Measurements from ENCODE around the gene UBE3B.

Gene UBE3B

DNA sequence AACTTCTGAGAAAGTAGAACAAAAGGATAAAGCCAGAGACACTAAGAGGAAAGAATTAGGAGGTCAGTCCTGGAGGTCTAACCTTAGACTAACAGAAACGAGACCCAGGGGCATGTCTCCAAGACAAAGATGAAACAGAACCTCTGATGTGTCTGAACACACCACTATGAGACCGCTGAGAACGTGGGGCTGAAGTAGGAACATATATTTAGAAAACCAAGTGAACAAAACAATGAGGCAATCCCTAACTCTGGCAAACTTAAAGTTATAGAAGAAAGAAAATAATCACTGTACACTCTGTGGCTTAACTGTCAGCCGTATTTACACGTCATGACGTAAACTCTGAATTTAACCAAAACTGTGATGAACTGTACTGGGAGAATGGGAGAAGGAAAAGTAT lies 18.2 kb upstream of the UBE3B start:
- H2AK5ac ChIP-seq (ENCODE audit: low read length, severe bottlenecking) = peak overlapping the region; percentile 87
- H3K14ac ChIP-seq (ENCODE audit: low read length in 2 of 2) = no peak overlapping the region
- H4K8ac ChIP-seq (ENCODE audit: low read length) = no peak overlapping the region
- peak overlapping the region in 1 of 2 experiments; percentile 66 for H3K4ac ChIP-seq (ENCODE audit: low read depth in 1 of 2, low read length in 2 of 2)
- peaks cover 47% of the 10 kb centered on the region for H3K4me1 ChIP-seq (ENCODE audit: control insufficient read depth, insufficient read depth, low read depth, low read length)
- 41% methylated on average over 6 of the region's 6 CpGs for WGBS
- no peak overlapping the region for H2AFZ ChIP-seq (ENCODE audit: low read depth, low read length)
- H2BK5ac ChIP-seq (ENCODE audit: low read depth, low read length, poor library complexity, severe bottlenecking) = no peak overlapping the region
- H3K36me3 ChIP-seq (ENCODE audit: control insufficient read depth in 1 of 2, insufficient read depth in 2 of 2, low read depth in 1 of 2, low read length in 2 of 2) = peaks cover 31 to 49% of the 10 kb centered on the region in 2 experiments
- no peak overlapping the region for H3K23ac ChIP-seq (ENCODE audit: low read length in 2 of 2)
- peak overlapping the region; percentile 82 for H3K9ac ChIP-seq (ENCODE audit: low read length)
- H2BK120ac ChIP-seq (ENCODE audit: low read depth, low read length) = no peak overlapping the region
- H2BK12ac ChIP-seq (ENCODE audit: low read length in 2 of 2) = no peak overlapping the region
- H3K4me2 ChIP-seq (ENCODE audit: low read length, poor library complexity, severe bottlenecking) = no peak overlapping the region
- peak overlapping the region; percentile 100 for H3K27ac ChIP-seq (ENCODE audit: low read length, poor library complexity, severe bottlenecking)
- DNase-seq = peak; percentile 72
- peaks cover 8% of the 10 kb centered on the region for H3K79me1 ChIP-seq (replicated peaks; ENCODE audit: low read length, poor library complexity, severe bottlenecking)
- H3K27me3 ChIP-seq (ENCODE audit: control insufficient read depth in 1 of 2, insufficient read depth in 1 of 2, low read length in 2 of 2) = no peaks in the 10 kb centered on the region
- H2BK15ac ChIP-seq (ENCODE audit: low read depth, poor library complexity, severe bottlenecking) = no peak overlapping the region
- H3K18ac ChIP-seq (ENCODE audit: low read depth in 1 of 2, low read length in 2 of 2) = peak overlapping the region in 1 of 2 experiments; percentile 78
- H4K91ac ChIP-seq (ENCODE audit: low read length) = no peak overlapping the region
- H3K4me3 ChIP-seq (ENCODE audit: insufficient read depth in 1 of 2, low read depth in 1 of 2, low read length in 2 of 2) = no peak overlapping the region
- H3K9me3 ChIP-seq (ENCODE audit: control insufficient read depth, low read length) = no peaks in the 10 kb centered on the region

DNA sequence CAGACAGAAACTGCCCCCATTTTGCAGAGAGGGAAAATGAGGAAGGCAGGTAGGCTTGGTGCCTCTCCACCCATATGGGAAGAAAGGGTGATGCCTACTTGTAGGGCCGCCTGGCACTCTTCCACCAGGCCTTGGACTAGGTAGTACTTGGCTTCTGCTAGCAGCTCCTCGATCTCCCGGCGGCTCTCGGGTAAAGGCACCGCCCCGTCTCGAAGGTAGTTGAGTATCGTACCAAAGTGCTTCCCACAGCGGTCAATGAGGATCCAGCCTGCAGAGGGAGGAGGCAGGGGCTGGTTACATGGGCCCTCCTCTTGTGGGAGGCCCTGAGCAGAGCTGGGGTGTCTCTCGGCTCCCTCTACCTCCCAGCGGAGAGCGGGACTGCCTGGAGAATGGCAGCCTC lies 16.9 kb upstream of the UBE3B start:
- H3K4me3 ChIP-seq (ENCODE audit: insufficient read depth in 1 of 2, low read depth in 1 of 2, low read length in 2 of 2) = peak overlapping the region in 1 of 2 experiments; percentile 12
- H3K9ac ChIP-seq (ENCODE audit: low read length) = peak overlapping the region; percentile 95
- H2BK15ac ChIP-seq (ENCODE audit: low read depth, poor library complexity, severe bottlenecking) = peak overlapping the region; percentile 99
- H3K27ac ChIP-seq (ENCODE audit: low read length, poor library complexity, severe bottlenecking) = peak overlapping the region; percentile 100
- no peaks in the 10 kb centered on the region for H3K9me3 ChIP-seq (ENCODE audit: control insufficient read depth, low read length)
- peak overlapping the region; percentile 77 for H2AK5ac ChIP-seq (ENCODE audit: low read length, severe bottlenecking)
- WGBS = 96% methylated on average over 13 of the region's 13 CpGs
- H3K36me3 ChIP-seq (ENCODE audit: control insufficient read depth in 1 of 2, insufficient read depth in 2 of 2, low read depth in 1 of 2, low read length in 2 of 2) = peaks cover 31 to 45% of the 10 kb centered on the region in 2 experiments
- peak overlapping the region; percentile 92 to 98 for H2BK12ac ChIP-seq (ENCODE audit: low read length in 2 of 2)
- peak overlapping the region; percentile 88 for H4K8ac ChIP-seq (ENCODE audit: low read length)
- H3K4me2 ChIP-seq (ENCODE audit: low read length, poor library complexity, severe bottlenecking) = no peak overlapping the region
- H3K4me1 ChIP-seq (ENCODE audit: control insufficient read depth, insufficient read depth, low read depth, low read length) = peaks cover 47% of the 10 kb centered on the region
- H3K79me1 ChIP-seq (replicated peaks; ENCODE audit: low read length, poor library complexity, severe bottlenecking) = peaks cover 5% of the 10 kb centered on the region
- DNase-seq = no peak
- peak overlapping the region; percentile 61 to 81 for H3K4ac ChIP-seq (ENCODE audit: low read depth in 1 of 2, low read length in 2 of 2)
- peak overlapping the region; percentile 95 for H2BK120ac ChIP-seq (ENCODE audit: low read depth, low read length)
- peak overlapping the region in 1 of 2 experiments; percentile 84 for H3K23ac ChIP-seq (ENCODE audit: low read length in 2 of 2)
- H3K14ac ChIP-seq (ENCODE audit: low read length in 2 of 2) = peak overlapping the region in 1 of 2 experiments; percentile 58
- peak overlapping the region; percentile 96 for H4K91ac ChIP-seq (ENCODE audit: low read length)
- H2BK5ac ChIP-seq (ENCODE audit: low read depth, low read length, poor library complexity, severe bottlenecking) = no peak overlapping the region
- H2AFZ ChIP-seq (ENCODE audit: low read depth, low read length) = no peak overlapping the region
- no peaks in the 10 kb centered on the region for H3K27me3 ChIP-seq (ENCODE audit: control insufficient read depth in 1 of 2, insufficient read depth in 1 of 2, low read length in 2 of 2)
- H3K18ac ChIP-seq (ENCODE audit: low read depth in 1 of 2, low read length in 2 of 2) = peak overlapping the region; percentile 64 to 88

DNA sequence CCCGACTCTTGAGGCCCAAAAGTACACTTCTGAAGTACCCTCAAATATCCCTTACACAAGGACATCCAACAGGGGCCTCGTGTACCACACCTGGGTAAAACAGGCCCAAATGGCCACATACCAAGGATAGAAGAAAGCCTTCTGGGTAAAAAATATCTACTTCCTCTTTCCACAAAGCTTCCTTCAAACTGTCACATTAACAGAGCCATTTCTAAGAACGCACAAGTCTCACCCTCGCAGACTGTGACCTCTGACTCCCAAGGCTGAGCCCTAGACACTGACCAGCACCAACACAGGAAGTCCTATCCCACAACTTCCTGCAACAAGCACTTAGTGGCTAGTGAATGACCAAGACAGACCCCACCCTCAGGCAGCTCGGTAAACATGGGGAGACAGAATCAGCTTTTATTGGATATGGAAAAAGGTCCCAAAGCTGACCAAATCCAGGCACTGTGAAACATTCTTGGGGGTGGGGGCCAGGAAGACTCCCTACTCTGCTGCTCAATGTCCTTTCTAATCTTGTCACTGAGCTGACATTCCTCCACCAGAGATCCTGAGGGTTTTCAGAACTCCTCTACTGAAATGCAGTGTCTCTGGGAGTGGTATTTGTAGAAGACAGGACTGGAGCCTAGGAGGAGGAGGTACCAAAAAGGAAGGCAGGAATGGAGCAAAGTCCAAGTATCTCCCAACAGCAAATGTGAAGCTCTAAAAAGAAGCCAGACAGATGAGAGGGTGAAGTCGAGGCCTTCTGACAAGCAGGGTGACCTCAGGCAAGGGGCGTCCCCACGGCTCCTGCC lies 16.2 kb upstream of the UBE3B start:
- H3K79me1 ChIP-seq (replicated peaks; ENCODE audit: low read length, poor library complexity, severe bottlenecking) = peaks cover 5% of the 10 kb centered on the region
- no peaks in the 10 kb centered on the region for H3K27me3 ChIP-seq (ENCODE audit: control insufficient read depth in 1 of 2, insufficient read depth in 1 of 2, low read length in 2 of 2)
- WGBS = 41% methylated on average over 8 of the region's 8 CpGs

More for the DNA sequence above, 16.2 kb upstream of the UBE3B start:
- peak overlapping the region; percentile 99 for H3K4ac ChIP-seq (ENCODE audit: low read depth in 1 of 2, low read length in 2 of 2)
- H3K4me3 ChIP-seq (ENCODE audit: insufficient read depth in 1 of 2, low read depth in 1 of 2, low read length in 2 of 2) = peak overlapping the region in 1 of 2 experiments; percentile 12
- H4K8ac ChIP-seq (ENCODE audit: low read length) = peak overlapping the region; percentile 99
- H3K18ac ChIP-seq (ENCODE audit: low read depth in 1 of 2, low read length in 2 of 2) = peak overlapping the region; percentile 64 to 99
- H2AK5ac ChIP-seq (ENCODE audit: low read length, severe bottlenecking) = peak overlapping the region; percentile 77
- H2BK12ac ChIP-seq (ENCODE audit: low read length in 2 of 2) = peak overlapping the region; percentile 98 to 100
- peak overlapping the region in 1 of 2 experiments; percentile 82 for H3K14ac ChIP-seq (ENCODE audit: low read length in 2 of 2)
- peak overlapping the region; percentile 95 for H3K9ac ChIP-seq (ENCODE audit: low read length)
- peak overlapping the region in 1 of 2 experiments; percentile 84 for H3K23ac ChIP-seq (ENCODE audit: low read length in 2 of 2)
- H3K27ac ChIP-seq (ENCODE audit: low read length, poor library complexity, severe bottlenecking) = peak overlapping the region; percentile 100
- H2BK120ac ChIP-seq (ENCODE audit: low read depth, low read length) = peak overlapping the region; percentile 95
- DNase-seq = peak; percentile 93
- H2AFZ ChIP-seq (ENCODE audit: low read depth, low read length) = no peak overlapping the region
- H3K4me2 ChIP-seq (ENCODE audit: low read length, poor library complexity, severe bottlenecking) = no peak overlapping the region
- H3K9me3 ChIP-seq (ENCODE audit: control insufficient read depth, low read length) = no peaks in the 10 kb centered on the region
- peak overlapping the region; percentile 100 for H4K91ac ChIP-seq (ENCODE audit: low read length)
- H2BK5ac ChIP-seq (ENCODE audit: low read depth, low read length, poor library complexity, severe bottlenecking) = peak overlapping the region; percentile 33
- peaks cover 48% of the 10 kb centered on the region for H3K4me1 ChIP-seq (ENCODE audit: control insufficient read depth, insufficient read depth, low read depth, low read length)
- peak overlapping the region; percentile 99 for H2BK15ac ChIP-seq (ENCODE audit: low read depth, poor library complexity, severe bottlenecking)
- H3K36me3 ChIP-seq (ENCODE audit: control insufficient read depth in 1 of 2, insufficient read depth in 2 of 2, low read depth in 1 of 2, low read length in 2 of 2) = peaks cover 35 to 45% of the 10 kb centered on the region in 2 experiments

Measured in mesenchymal stem cell (in vitro differentiated cells and primary cell).